OCI-LY1 (cell line): ENCODE measurements around the gene DTL.
"Not testable (repeated sequence)": the region's sequence is repeated elsewhere in the genome, so short reads cannot be mapped to it uniquely, and the experiment has no call there.

Source experiments
- H2AFZ ChIP-seq: fragments of 200-600 bp; sonication (generic), shearing (Covaris generic); 2 replicates; pipeline ENCODE4 v1.6.0; 2014; ENCODE audit warnings: antibody characterized with exemption, mild to moderate bottlenecking, low read length
- H3F3A ChIP-seq: fragments of 200-600 bp; sonication (generic), shearing (Covaris generic); 2 replicates; pipeline ENCODE4 v1.6.0; 2014; ENCODE audit warnings: mild to moderate bottlenecking, antibody characterized with exemption, low read length, moderate library complexity; ENCODE audit not compliant: insufficient read depth
- H3K27ac ChIP-seq: fragments of 200-600 bp; sonication (generic); 2 replicates; pipeline ENCODE4 v1.5.1; 2014; ENCODE audit warnings: low read length, mixed run types, mild to moderate bottlenecking, low read depth; ENCODE audit not compliant: poor library complexity, severe bottlenecking
- H3K27me3 ChIP-seq: fragments of 200-600 bp; sonication (generic); 2 replicates; pipeline ENCODE4 v1.6.0; 2014; ENCODE audit warnings: antibody characterized with exemption, mild to moderate bottlenecking, low read length, moderate library complexity; ENCODE audit not compliant: insufficient read depth
- H3K36me3 ChIP-seq: fragments of 200-600 bp; sonication (generic); 2 replicates; pipeline ENCODE4 v1.6.1; 2014; ENCODE audit warnings: mild to moderate bottlenecking, antibody characterized with exemption, low read length, moderate library complexity, mixed read lengths; ENCODE audit not compliant: insufficient read depth
- H3K4me1 ChIP-seq: fragments of 200-600 bp; sonication (generic); 2 replicates; pipeline ENCODE4 v1.5.1; 2014; ENCODE audit warnings: mild to moderate bottlenecking, low read length, moderate library complexity; ENCODE audit not compliant: insufficient read depth, severe bottlenecking
- H3K4me2 ChIP-seq: fragments of 200-600 bp; sonication (generic), shearing (Covaris generic); 2 replicates; pipeline ENCODE4 v1.6.1; 2014; ENCODE audit warnings: low read length
- H3K4me3 ChIP-seq: fragments of 200-600 bp; sonication (generic); 2 replicates; pipeline ENCODE4 v1.5.1; 2014; ENCODE audit warnings: low read length, low read depth, mild to moderate bottlenecking, mixed read lengths; ENCODE audit not compliant: poor library complexity, severe bottlenecking
- H3K79me2 ChIP-seq: fragments of 200-600 bp; shearing (Covaris generic); 2 replicates; pipeline ENCODE4 v1.6.1; 2016; ENCODE audit warnings: mixed run types, low read length, mixed read lengths; ENCODE audit not compliant: insufficient read depth
- H3K9ac ChIP-seq: fragments of 200-600 bp; sonication (generic), shearing (Covaris generic); 2 replicates; pipeline ENCODE4 v1.6.1; 2014; ENCODE audit warnings: mild to moderate bottlenecking, low read length, mixed read lengths
- H3K9me2 ChIP-seq: fragments of 200-600 bp; sonication (generic), shearing (Covaris generic); 2 replicates; pipeline ENCODE4 v1.6.1; 2014; ENCODE audit warnings: low read depth, mild to moderate bottlenecking, low read length, mixed read lengths
- H3K9me3 ChIP-seq: fragments of 200-600 bp; shearing (Covaris generic); 2 replicates; pipeline ENCODE4 v1.6.1; 2014; ENCODE audit warnings: low read length, mixed read lengths
- H4K20me1 ChIP-seq: fragments of 200-600 bp; sonication (generic), shearing (Covaris generic); 2 replicates; pipeline ENCODE4 v1.6.0; 2016; ENCODE audit warnings: mild to moderate bottlenecking, low read length; ENCODE audit not compliant: insufficient read depth
- EZH2 ChIP-seq: fragments of 200-600 bp; sonication (generic), shearing (Covaris generic); IDR thresholded peaks from 2 replicates; pipeline ENCODE4 v1.8.0; 2017; ENCODE audit warnings: borderline replicate concordance, mixed run types, mild to moderate bottlenecking, antibody characterized with exemption, low read length, moderate library complexity, mixed read lengths
- TF ChIP-seq, protein P1 (sequence below): fragments of 200-600 bp; sonication (generic), shearing (Covaris generic); IDR thresholded peaks from 2 replicates; pipeline ENCODE4 v1.5.1; 2017; ENCODE audit warnings: mild to moderate bottlenecking, antibody characterized with exemption, low read length, moderate library complexity, mixed read lengths

Gene DTL

DNA sequence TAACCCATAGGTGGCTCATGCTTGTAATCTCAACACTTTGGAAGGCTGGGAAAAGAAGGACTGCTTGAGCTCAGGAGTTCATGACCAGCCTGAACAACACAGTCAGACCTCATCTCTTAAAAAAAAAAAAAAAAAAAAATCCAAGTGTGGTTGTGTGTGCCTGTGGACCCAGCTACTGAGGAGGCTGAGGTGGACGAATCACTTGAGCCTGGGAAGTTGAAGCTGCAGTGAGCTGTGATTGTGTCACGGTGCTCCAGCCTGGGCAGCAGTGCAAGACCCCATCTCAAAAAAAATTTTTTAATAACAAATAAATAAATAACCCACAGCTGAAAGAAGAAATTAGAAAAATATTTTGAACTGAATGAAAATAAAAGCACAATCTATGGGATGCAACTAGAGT, 14.0 kb upstream of the DTL start:
- peaks cover 27% of the 10 kb centered on the region for H3K79me2 ChIP-seq

DNA sequence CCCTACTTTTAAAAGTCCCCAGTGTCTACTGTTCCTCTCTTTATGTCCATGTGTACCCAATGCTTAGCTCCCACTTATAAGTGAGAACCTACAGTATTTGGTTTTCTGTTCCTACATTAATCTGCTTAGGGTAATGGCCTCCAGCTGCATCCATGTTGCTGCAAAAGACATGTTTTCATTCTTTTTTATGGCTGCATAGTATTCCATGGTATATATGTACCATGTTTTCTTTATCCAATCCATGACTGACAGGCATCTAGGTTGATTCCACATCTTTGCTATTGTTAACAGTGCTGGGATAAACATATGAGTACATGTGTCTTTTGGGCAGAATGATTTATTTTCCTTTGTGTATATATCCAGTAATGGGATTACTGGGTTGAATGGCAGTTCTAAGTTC, 12.6 kb upstream of the DTL start:
- H2AFZ ChIP-seq, H3K4me1 ChIP-seq, H3K9ac ChIP-seq, H4K20me1 ChIP-seq, H3K27ac ChIP-seq, H3K9me2 ChIP-seq, H3K4me3 ChIP-seq, H3K27me3 ChIP-seq, H3F3A ChIP-seq, H3K9me3 ChIP-seq, H3K4me2 ChIP-seq: not testable (repeated sequence)
- H3K79me2 ChIP-seq = peaks cover 40% of the 10 kb centered on the region
- peaks cover 27% of the 10 kb centered on the region for H3K36me3 ChIP-seq

More for the DNA sequence above, 14.0 kb upstream of the DTL start:
- TF ChIP-seq, protein P1, sequence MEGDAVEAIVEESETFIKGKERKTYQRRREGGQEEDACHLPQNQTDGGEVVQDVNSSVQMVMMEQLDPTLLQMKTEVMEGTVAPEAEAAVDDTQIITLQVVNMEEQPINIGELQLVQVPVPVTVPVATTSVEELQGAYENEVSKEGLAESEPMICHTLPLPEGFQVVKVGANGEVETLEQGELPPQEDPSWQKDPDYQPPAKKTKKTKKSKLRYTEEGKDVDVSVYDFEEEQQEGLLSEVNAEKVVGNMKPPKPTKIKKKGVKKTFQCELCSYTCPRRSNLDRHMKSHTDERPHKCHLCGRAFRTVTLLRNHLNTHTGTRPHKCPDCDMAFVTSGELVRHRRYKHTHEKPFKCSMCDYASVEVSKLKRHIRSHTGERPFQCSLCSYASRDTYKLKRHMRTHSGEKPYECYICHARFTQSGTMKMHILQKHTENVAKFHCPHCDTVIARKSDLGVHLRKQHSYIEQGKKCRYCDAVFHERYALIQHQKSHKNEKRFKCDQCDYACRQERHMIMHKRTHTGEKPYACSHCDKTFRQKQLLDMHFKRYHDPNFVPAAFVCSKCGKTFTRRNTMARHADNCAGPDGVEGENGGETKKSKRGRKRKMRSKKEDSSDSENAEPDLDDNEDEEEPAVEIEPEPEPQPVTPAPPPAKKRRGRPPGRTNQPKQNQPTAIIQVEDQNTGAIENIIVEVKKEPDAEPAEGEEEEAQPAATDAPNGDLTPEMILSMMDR = no peak
- no peak for TF ChIP-seq EZH2
- no peak overlapping the region for H3K27ac ChIP-seq
- H3K9ac ChIP-seq = no peak overlapping the region
- H3K9me3 ChIP-seq = peaks cover 7% of the 10 kb centered on the region; the same call in 1 of the 2 replicates
- no peak overlapping the region for H3K4me3 ChIP-seq
- H3F3A ChIP-seq = no peaks in the 10 kb centered on the region
- no peak overlapping the region for H2AFZ ChIP-seq
- H3K27me3 ChIP-seq = no peaks in the 10 kb centered on the region
- peaks cover 30% of the 10 kb centered on the region for H3K36me3 ChIP-seq
- no peaks in the 10 kb centered on the region for H3K4me1 ChIP-seq
- no peaks in the 10 kb centered on the region for H3K9me2 ChIP-seq
- H4K20me1 ChIP-seq = no peaks in the 10 kb centered on the region
- no peak overlapping the region for H3K4me2 ChIP-seq

DNA sequence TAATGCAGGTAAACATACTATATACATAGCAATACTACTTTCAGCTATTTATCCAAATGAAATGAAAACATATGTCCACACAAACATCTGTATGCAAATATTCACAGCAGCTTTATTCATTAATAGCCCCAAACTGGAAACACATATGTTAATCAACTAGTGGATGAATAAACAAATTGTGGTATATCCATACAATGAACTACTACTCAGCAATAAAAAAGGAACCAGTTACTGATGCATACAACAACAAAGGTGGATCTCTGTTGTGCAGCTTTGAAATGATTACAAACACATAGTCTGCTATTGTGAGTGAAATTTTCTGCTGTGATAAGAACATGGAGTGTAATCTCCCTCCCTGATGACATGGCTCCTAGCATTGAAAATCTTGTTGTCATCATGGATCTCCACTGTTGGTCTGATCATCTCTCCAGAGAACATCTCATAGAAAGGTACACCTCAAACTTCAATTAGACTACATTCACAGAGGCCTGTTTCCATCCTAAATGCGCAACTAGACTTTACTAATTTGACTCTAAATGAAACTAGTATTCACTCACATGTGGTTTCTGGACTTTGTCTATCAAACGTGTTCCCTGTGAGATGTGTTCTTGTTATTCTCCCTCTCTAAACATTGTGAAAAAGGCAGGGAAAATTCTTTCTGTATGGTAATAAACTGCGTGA, 10.9 kb upstream of the DTL start:
- H3K27ac ChIP-seq = no peak overlapping the region

DNA sequence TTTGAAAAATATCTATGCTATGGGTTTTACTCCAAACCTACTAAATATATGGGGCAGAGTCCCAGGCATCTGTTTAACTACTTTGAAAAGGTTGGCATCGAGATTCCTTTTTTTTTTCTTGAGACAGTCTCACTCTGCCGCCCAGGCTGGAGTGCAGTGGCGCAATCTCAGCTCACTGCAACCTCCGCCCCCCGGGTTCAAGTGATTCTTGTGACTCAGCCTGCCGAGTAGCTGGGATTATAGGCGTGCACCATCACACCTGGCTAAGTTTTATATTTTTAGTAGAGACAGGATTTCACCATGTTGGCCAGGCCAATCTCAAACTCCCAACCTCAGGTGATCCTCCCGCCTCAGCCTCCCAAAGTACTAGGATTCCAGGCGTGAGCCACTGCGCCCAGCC, 7.8 kb upstream of the DTL start:
- peaks cover 77% of the 10 kb centered on the region for H3K79me2 ChIP-seq
- not testable (repeated sequence) for H4K20me1 ChIP-seq, H3K4me2 ChIP-seq, H3K9me2 ChIP-seq, H3K9me3 ChIP-seq, H2AFZ ChIP-seq, H3K9ac ChIP-seq, H3K4me3 ChIP-seq, H3K27ac ChIP-seq, H3F3A ChIP-seq, H3K27me3 ChIP-seq
- H3K4me1 ChIP-seq = peaks cover 30% of the 10 kb centered on the region
- H3K36me3 ChIP-seq = peaks cover 50% of the 10 kb centered on the region

More for the DNA sequence above, 10.9 kb upstream of the DTL start:
- no peak overlapping the region for H3K9ac ChIP-seq
- H3K4me2 ChIP-seq = no peak overlapping the region
- H3K27me3 ChIP-seq = no peaks in the 10 kb centered on the region
- H3K4me1 ChIP-seq = peaks cover 5% of the 10 kb centered on the region
- H3K79me2 ChIP-seq = peaks cover 57% of the 10 kb centered on the region
- H3K36me3 ChIP-seq = peaks cover 42% of the 10 kb centered on the region
- H4K20me1 ChIP-seq = no peaks in the 10 kb centered on the region
- no peak overlapping the region for H3K4me3 ChIP-seq
- no peaks in the 10 kb centered on the region for H3F3A ChIP-seq
- H3K9me2 ChIP-seq = no peaks in the 10 kb centered on the region
- peaks cover 7% of the 10 kb centered on the region; the same call in 1 of the 2 replicates for H3K9me3 ChIP-seq
- H2AFZ ChIP-seq = no peak overlapping the region
- TF ChIP-seq, protein P1 = no peak
- no peak for TF ChIP-seq EZH2
